GM10266 (cell line): ENCODE measurements around the gene ADCY4.

Source experiments
- DNase-seq: peaks from one replicate; pipeline ENCODE4 v3.0.0; 2012; ENCODE audit errors: extremely low spot score
- CTCF ChIP-seq: IDR thresholded peaks from 2 replicates; pipeline ENCODE4 v1.5.1; 2012; ENCODE audit warnings: mild to moderate bottlenecking, low read depth; ENCODE audit not compliant: control insufficient read depth, insufficient read depth; ENCODE audit errors: missing control alignments

The ADCY4 gene

DNA sequence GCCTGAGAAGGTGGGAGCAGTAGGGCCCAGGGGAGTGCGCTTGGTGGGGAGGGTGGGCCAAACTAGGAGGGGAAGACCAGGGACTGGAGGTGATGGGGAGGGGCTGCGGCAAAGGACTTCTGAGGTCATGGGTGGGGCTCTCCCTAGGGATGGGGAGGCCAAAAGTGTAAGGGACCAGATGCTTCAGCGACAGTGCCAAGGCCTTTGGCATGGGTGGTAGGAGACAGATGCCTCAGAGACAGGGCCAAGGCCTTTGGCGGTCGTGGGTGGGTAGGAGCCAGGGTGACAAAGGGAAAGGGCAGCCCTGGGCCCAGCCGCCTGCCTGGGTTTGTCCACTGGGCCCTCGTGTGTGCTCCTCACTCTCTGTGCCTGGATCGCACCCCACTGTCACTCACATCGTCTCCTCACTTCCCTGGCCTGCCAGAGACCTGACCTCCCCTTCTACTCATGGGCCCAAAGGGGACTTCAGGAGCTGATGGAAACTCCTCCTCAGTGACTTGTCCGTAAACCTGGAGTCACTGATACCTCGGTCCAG is 50.3 kb downstream of the ADCY4 start:
- no peak for TF ChIP-seq CTCF
- no peak for DNase-seq

GRCh38 chr14:24283796-24284460 is 50.9 kb downstream of the ADCY4 start:
- DNase-seq: no peak
- no peak for TF ChIP-seq CTCF

DNA sequence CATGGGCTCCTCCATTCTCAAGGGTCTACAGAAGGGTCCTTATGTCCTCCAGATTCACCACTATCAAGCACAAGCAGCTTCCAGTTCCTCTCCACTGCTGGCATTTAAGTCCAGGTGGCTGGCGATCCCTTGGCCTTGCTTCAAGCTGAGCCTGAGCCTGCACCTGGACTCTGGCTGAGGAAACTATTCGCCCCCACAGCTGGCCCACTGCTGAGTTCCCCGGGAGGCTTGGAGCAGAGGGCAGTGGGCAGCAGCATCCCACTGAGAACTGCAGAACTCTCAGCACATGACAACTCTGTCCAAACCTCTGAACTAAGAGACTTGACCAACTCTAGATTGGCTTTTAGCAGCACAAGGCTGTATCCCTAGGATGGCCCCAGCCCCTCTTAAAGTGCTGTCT is 52.1 kb downstream of the ADCY4 start:
- no peak for DNase-seq
- TF ChIP-seq CTCF: no peak

DNA sequence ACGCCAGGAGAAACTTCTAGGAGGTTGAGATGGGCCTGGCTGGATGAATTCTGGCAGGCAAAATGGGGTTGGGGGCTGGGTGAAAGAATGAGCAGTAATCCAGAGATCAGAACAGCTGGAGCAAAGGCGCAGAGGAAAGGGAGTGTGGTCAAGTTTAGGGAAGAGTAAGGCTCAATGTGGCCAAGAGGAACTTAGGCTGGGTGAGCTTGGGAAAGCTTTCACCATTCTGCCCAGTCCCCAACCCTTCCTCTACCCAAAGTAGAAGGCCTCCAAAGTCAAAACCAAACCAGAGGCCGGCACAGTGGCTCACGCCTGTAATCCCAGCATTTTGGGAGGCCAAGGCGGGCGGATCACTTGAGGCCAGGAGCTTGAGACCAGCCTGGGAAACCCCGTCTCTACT is 53.2 kb downstream of the ADCY4 start:
- no peak for TF ChIP-seq CTCF
- DNase-seq: no peak

GRCh38 chr14:24280797-24281460 is 53.9 kb downstream of the ADCY4 start:
- no peak for DNase-seq
- no peak for TF ChIP-seq CTCF

DNA sequence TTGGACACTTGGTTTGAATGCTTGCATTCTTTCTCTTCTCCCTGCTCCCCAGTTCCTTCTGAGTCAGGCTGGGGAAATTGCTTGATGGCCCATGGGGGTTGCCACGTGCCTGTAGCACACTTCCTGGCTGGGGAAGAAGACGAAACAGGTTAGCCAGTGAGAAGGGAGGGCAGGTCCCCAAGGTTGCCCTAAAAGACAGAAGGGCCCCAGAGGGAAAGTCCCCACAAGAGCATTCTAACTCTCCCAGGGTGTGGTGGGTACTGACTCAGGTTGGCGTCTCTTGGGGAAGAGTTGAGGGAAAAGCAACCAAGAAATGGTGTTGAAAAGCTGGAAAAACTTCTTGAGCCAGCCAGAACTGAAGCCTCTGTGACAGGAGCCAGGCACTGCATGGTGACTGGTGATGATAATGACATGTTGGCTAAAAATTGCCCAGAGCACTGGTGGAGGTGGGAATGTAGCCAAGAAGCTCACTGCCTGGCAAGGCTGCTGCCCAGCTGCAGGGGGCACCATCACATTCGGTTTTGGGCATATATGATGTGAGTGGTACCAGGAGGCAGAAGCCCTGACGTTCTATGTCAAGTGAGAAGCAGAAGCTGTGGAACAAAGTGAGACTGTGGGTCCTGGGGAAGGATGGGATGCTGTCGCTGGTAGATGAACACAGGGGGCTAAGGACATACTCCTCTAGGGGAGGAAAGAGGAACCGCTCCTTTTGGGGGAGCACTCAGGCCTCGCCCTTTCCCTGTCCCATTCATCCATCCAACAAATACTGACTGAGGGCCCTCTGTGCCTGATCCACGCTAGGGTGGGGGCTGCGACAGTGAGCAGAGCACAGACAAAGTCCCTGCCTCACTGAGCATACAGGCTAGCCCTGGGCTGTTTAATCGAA is 55.3 kb downstream of the ADCY4 start:
- DNase-seq: no peak
- TF ChIP-seq CTCF: peak; percentile 30

- no peak for TF ChIP-seq CTCF
Observed at GRCh38 chr14:24278424-24278823, 56.4 kb downstream of the ADCY4 start.

More at GRCh38 chr14:24278424-24278823, 56.4 kb downstream of the ADCY4 start:
- no peak for DNase-seq
